ENCODE results near the gene SMTNL1.

The SMTNL1 gene

GRCh38 chr11:57536947-57537619 lies at the start of gene SMTNL1:
Gene SMTNL1, plus strand, starts transcription at chr11:57537595. Its CDS starts 5,048 bp downstream, at chr11:57542643.
- H3K36me3 ChIP-seq (replicated peaks; ENCODE audit: low read depth, low read length): no peaks in the 10 kb centered on the region
- H3K4me1 ChIP-seq (ENCODE audit: low read length): no peaks in the 10 kb centered on the region
- H3K9me3 ChIP-seq (ENCODE audit: insufficient read depth, low read length): no peaks in the 10 kb centered on the region
- H4K20me1 ChIP-seq (ENCODE audit: insufficient read depth, low read length): no peaks in the 10 kb centered on the region
- no peak within 1 kb of the TSS for H3K9ac ChIP-seq (ENCODE audit: low read length)
- no peaks in the 10 kb centered on the region for H3K27me3 ChIP-seq (ENCODE audit: low read depth, low read length)
- no peak within 1 kb of the TSS for H2AFZ ChIP-seq (ENCODE audit: low read depth, low read length)
- H3K4me2 ChIP-seq (ENCODE audit: low read length): no peak within 1 kb of the TSS
- no peak within 1 kb of the TSS for H3K27ac ChIP-seq (ENCODE audit: low read length)
- no peaks in the 10 kb centered on the region for H3K79me2 ChIP-seq (ENCODE audit: low read length)
- no peak within 1 kb of the TSS for H3K4me3 ChIP-seq (ENCODE audit: low read length)
- TF ChIP-seq, protein P1, sequence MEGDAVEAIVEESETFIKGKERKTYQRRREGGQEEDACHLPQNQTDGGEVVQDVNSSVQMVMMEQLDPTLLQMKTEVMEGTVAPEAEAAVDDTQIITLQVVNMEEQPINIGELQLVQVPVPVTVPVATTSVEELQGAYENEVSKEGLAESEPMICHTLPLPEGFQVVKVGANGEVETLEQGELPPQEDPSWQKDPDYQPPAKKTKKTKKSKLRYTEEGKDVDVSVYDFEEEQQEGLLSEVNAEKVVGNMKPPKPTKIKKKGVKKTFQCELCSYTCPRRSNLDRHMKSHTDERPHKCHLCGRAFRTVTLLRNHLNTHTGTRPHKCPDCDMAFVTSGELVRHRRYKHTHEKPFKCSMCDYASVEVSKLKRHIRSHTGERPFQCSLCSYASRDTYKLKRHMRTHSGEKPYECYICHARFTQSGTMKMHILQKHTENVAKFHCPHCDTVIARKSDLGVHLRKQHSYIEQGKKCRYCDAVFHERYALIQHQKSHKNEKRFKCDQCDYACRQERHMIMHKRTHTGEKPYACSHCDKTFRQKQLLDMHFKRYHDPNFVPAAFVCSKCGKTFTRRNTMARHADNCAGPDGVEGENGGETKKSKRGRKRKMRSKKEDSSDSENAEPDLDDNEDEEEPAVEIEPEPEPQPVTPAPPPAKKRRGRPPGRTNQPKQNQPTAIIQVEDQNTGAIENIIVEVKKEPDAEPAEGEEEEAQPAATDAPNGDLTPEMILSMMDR (IDR thresholded peaks at IDR 0.05; ENCODE audit: low read depth, low read length): no peak
- TF ChIP-seq EZH2phosphoT487 (IDR thresholded peaks at IDR 0.05; ENCODE audit: low read depth): no peak

DNA sequence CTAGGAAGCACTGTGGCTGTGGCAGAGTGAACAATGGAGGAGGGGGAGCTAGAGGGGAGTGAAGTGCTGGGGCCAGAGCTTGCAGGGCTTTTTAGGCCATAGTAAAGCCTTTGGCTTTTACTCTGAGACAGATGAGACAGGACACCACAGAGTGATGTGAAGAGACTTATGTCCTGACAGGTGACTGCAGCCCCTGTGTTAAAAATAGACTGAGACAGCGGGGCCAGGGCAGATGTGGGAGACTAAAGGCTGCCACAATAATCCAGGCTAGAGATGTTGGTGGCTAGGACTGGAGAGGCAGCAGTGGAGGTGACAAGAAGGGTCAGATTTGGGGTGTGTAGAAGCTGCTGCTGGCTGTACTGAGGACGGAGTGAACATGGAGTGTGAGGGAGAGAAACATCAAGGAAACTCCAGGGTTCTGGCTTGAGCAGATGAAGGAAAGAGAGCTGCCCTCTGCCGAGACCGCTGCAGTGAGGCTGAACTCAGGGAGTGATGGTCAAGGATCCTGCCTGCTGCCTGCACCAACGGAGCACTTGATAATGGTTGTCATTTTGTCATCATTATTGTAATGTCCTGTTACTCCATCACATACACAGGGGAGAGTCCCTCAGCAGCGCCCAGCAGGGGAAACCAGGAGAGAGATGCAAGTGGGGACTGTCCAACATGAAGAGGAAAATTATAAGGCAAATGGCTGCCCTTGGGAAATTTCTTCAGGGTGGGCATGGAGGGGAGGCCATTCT lies 49.3 kb upstream of the SMTNL1 start:
- no peak overlapping the region for H3K9ac ChIP-seq (ENCODE audit: low read length)
- H2AFZ ChIP-seq (ENCODE audit: low read depth, low read length): no peak overlapping the region
- H3K9me3 ChIP-seq (ENCODE audit: insufficient read depth, low read length): no peaks in the 10 kb centered on the region
- no peaks in the 10 kb centered on the region for H4K20me1 ChIP-seq (ENCODE audit: insufficient read depth, low read length)
- no peak overlapping the region for H3K27ac ChIP-seq (ENCODE audit: low read length)
- H3K4me3 ChIP-seq (ENCODE audit: low read length): no peak overlapping the region
- TF ChIP-seq, protein P1 (IDR thresholded peaks at IDR 0.05; ENCODE audit: low read depth, low read length): no peak
- TF ChIP-seq EZH2phosphoT487 (IDR thresholded peaks at IDR 0.05; ENCODE audit: low read depth): no peak
- H3K79me2 ChIP-seq (ENCODE audit: low read length): no peaks in the 10 kb centered on the region
- no peak overlapping the region for H3K4me2 ChIP-seq (ENCODE audit: low read length)
- H3K4me1 ChIP-seq (ENCODE audit: low read length): peaks cover 25% of the 10 kb centered on the region
- no peaks in the 10 kb centered on the region for H3K27me3 ChIP-seq (ENCODE audit: low read depth, low read length)
- H3K36me3 ChIP-seq (replicated peaks; ENCODE audit: low read depth, low read length): peaks cover 67% of the 10 kb centered on the region

DNA sequence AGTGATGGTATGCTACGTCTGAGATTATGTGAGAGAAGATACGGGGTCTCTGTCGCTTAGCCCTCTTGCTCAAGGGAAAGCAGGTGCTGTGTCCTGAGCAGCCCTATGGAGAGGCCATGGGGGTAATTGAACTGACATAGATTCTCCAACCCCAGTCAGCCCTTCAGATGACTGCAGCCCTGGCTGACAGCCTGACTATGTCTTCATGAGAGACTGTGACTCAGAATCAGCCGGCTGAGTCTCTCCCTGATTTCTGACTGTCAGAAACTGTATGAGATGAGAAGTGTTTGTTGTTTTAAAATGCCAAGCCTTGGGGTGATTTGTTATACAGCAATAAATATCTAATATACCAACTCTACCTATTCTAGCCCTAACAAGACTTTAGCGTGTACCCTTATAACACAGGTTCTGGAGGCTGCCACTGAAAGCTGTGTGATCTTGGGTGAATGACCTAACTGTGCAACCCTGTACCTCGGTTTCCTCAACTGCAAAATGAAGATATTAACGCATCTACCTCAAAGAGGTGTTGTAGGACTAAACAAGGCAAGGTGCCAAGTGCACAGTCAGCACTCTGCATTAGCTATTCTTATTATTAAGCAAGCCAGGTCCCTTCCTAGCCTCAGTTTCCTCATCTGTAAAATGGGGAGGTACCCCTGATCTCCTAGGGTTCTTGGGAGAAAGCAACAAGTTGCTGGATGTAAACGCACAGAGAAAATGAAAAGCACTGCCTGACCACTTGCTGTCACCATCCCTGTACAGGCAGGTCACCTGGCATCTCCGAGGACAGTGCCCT lies 46.7 kb upstream of the SMTNL1 start:
- Histone ChIP-seq H3K36me3 (replicated peaks; ENCODE audit: low read depth, low read length) (peaks cover 62% of the 10 kb centered on the region), H3K4me3 (ENCODE audit: low read length) (no peak overlapping the region), H3K27ac (ENCODE audit: low read length) (no peak overlapping the region), H3K9ac (ENCODE audit: low read length) (no peak overlapping the region), H4K20me1 (ENCODE audit: insufficient read depth, low read length) (no peaks in the 10 kb centered on the region), H3K79me2 (ENCODE audit: low read length) (no peaks in the 10 kb centered on the region), H3K4me2 (ENCODE audit: low read length) (no peak overlapping the region), H3K4me1 (ENCODE audit: low read length) (peaks cover 7% of the 10 kb centered on the region), H3K9me3 (ENCODE audit: insufficient read depth, low read length) (no peaks in the 10 kb centered on the region), H2AFZ (ENCODE audit: low read depth, low read length) (no peak overlapping the region), H3K27me3 (ENCODE audit: low read depth, low read length) (no peaks in the 10 kb centered on the region)
- TF ChIP-seq, protein P1 (IDR thresholded peaks at IDR 0.05; ENCODE audit: low read depth, low read length): no peak
